Stimulated activated naive B cell treated with anti-CD40 and anti-IgM and Interleukin-4, amounts not matched to agents 10 μg/mL and 1 μg/mL and 100 μg/mL, for 72 hours (primary cell): ENCODE measurements around the gene NT5C1A.

Experiments
- ATAC-seq, 2 donors: fragments of 150-1000 bp; cut with Tn5 transposase; replicated peaks; 2 replicates each; pipeline ENCODE4 v1.10.0; 2021; ENCODE audit warnings: moderate library complexity in 1 of 2
- DNase-seq: peaks from one replicate; pipeline ENCODE4 v3.0.0; 2021
- H3K27ac Mint-ChIP-seq: one replicate; pipeline ENCODE4 v1.8.0; 2022; ENCODE audit warnings: mild to moderate bottlenecking, mixed read lengths
- H3K27me3 Mint-ChIP-seq, 2 donors: one replicate each; pipeline ENCODE4 v1.8.0; 2022; ENCODE audit warnings: mixed read lengths in 2 of 2
- H3K36me3 Mint-ChIP-seq, 2 donors: one replicate each; pipeline ENCODE4 v1.8.0; 2022; ENCODE audit warnings: mixed read lengths in 2 of 2, mild to moderate bottlenecking in 1 of 2
- H3K4me1 Mint-ChIP-seq, 2 donors: one replicate each; pipeline ENCODE4 v1.8.0; 2022; ENCODE audit warnings: mixed read lengths in 2 of 2, mild to moderate bottlenecking in 1 of 2
- H3K4me3 Mint-ChIP-seq, 2 donors: one replicate each; pipeline ENCODE4 v1.8.0; 2022; ENCODE audit warnings: mild to moderate bottlenecking in 2 of 2, mixed read lengths in 2 of 2, moderate library complexity in 1 of 2
- H3K9me3 Mint-ChIP-seq, 2 donors: one replicate each; pipeline ENCODE4 v1.8.0; 2022; ENCODE audit warnings: mixed read lengths in 2 of 2, mild to moderate bottlenecking in 1 of 2

The NT5C1A gene

GRCh38 chr1:39663559-39663958, 8.3 kb downstream of the NT5C1A start:
- DNase-seq = no peak
- H3K4me1 Mint-ChIP-seq = peaks cover 15 to 42% of the 10 kb centered on the region in 2 donors
- no peaks in the 10 kb centered on the region for H3K36me3 Mint-ChIP-seq
- no peaks in the 10 kb centered on the region for H3K9me3 Mint-ChIP-seq
- H3K27me3 Mint-ChIP-seq = peaks cover 15 to 22% of the 10 kb centered on the region in 2 donors
- no peak overlapping the region for H3K4me3 Mint-ChIP-seq
- no peak overlapping the region for H3K27ac Mint-ChIP-seq
- no peak for ATAC-seq

GRCh38 chr1:39662861-39663260, 9.0 kb downstream of the NT5C1A start:
- ATAC-seq (no peak), DNase-seq (no peak)
- H3K9me3 Mint-ChIP-seq = no peaks in the 10 kb centered on the region
- H3K27me3 Mint-ChIP-seq = peaks cover 11 to 17% of the 10 kb centered on the region in 2 donors
- H3K4me3 Mint-ChIP-seq = no peak overlapping the region
- no peak overlapping the region for H3K27ac Mint-ChIP-seq
- H3K4me1 Mint-ChIP-seq = peaks cover 14 to 40% of the 10 kb centered on the region in 2 donors
- no peaks in the 10 kb centered on the region for H3K36me3 Mint-ChIP-seq

GRCh38 chr1:39659538-39659937, 12.4 kb downstream of the NT5C1A start:
- ATAC-seq (no peak), DNase-seq (no peak)
- peaks cover 11 to 28% of the 10 kb centered on the region in 2 donors for H3K4me1 Mint-ChIP-seq
- H3K36me3 Mint-ChIP-seq = no peaks in the 10 kb centered on the region
- no peak overlapping the region for H3K4me3 Mint-ChIP-seq
- H3K27ac Mint-ChIP-seq = no peak overlapping the region
- H3K27me3 Mint-ChIP-seq = peaks cover 11 to 17% of the 10 kb centered on the region in 2 donors
- H3K9me3 Mint-ChIP-seq = no peaks in the 10 kb centered on the region

- Mint-ChIP-seq H3K36me3 (no peaks in the 10 kb centered on the region), H3K27ac (no peak overlapping the region), H3K4me1 (peaks cover 11 to 28% of the 10 kb centered on the region in 2 donors), H3K4me3 (no peak overlapping the region), H3K27me3 (peaks cover 13 to 21% of the 10 kb centered on the region in 2 donors), H3K9me3 (no peaks in the 10 kb centered on the region)
- no peak for DNase-seq
- ATAC-seq = no peak
Measured at GRCh38 chr1:39659110-39659509, 12.8 kb downstream of the NT5C1A start.

- ATAC-seq (peak; percentile 70 to 75), DNase-seq (peak; percentile 31)
- peaks cover 18 to 31% of the 10 kb centered on the region in 2 donors for H3K27me3 Mint-ChIP-seq
- peaks cover 11 to 30% of the 10 kb centered on the region in 2 donors for H3K4me1 Mint-ChIP-seq
- no peaks in the 10 kb centered on the region for H3K9me3 Mint-ChIP-seq
- H3K36me3 Mint-ChIP-seq = no peaks in the 10 kb centered on the region
- H3K27ac Mint-ChIP-seq = no peak overlapping the region
- peak overlapping the region; percentile 9 to 45 for H3K4me3 Mint-ChIP-seq
Measured at GRCh38 chr1:39657923-39658485, 13.9 kb downstream of the NT5C1A start.

GRCh38 chr1:39657402-39657801, 14.5 kb downstream of the NT5C1A start:
- H3K4me3 Mint-ChIP-seq = no peak overlapping the region
- peak overlapping the region; percentile 43 for H3K27ac Mint-ChIP-seq
- peaks cover 11 to 24% of the 10 kb centered on the region in 2 donors for H3K4me1 Mint-ChIP-seq
- H3K36me3 Mint-ChIP-seq = no peaks in the 10 kb centered on the region
- no peak for ATAC-seq
- H3K27me3 Mint-ChIP-seq = peaks cover 18 to 31% of the 10 kb centered on the region in 2 donors
- no peaks in the 10 kb centered on the region for H3K9me3 Mint-ChIP-seq
- DNase-seq = no peak

GRCh38 chr1:39656391-39656790, 15.5 kb downstream of the NT5C1A start:
- peaks cover 8 to 20% of the 10 kb centered on the region in 2 donors for H3K4me1 Mint-ChIP-seq
- H3K36me3 Mint-ChIP-seq = no peaks in the 10 kb centered on the region
- H3K4me3 Mint-ChIP-seq = no peak overlapping the region
- no peak for ATAC-seq
- H3K9me3 Mint-ChIP-seq = no peaks in the 10 kb centered on the region
- H3K27me3 Mint-ChIP-seq = peaks cover 18 to 31% of the 10 kb centered on the region in 2 donors
- no peak for DNase-seq
- no peak overlapping the region for H3K27ac Mint-ChIP-seq

GRCh38 chr1:39655578-39656268, 16.2 kb downstream of the NT5C1A start:
- Mint-ChIP-seq H3K27me3 (peaks cover 17 to 24% of the 10 kb centered on the region in 2 donors), H3K4me3 (no peak overlapping the region), H3K9me3 (no peaks in the 10 kb centered on the region), H3K36me3 (no peaks in the 10 kb centered on the region), H3K27ac (no peak overlapping the region), H3K4me1 (peaks cover 8 to 20% of the 10 kb centered on the region in 2 donors)
- no peak for DNase-seq
- ATAC-seq = no peak

- H3K27ac Mint-ChIP-seq = no peak overlapping the region
- no peaks in the 10 kb centered on the region for H3K9me3 Mint-ChIP-seq
- peaks cover 0 to 1% of the 10 kb centered on the region in 2 donors for H3K36me3 Mint-ChIP-seq
- peaks cover 12 to 20% of the 10 kb centered on the region in 2 donors for H3K27me3 Mint-ChIP-seq
- H3K4me1 Mint-ChIP-seq = peaks cover 8 to 20% of the 10 kb centered on the region in 2 donors
- DNase-seq = no peak
- H3K4me3 Mint-ChIP-seq = no peak overlapping the region
- ATAC-seq = no peak
Measured at GRCh38 chr1:39654291-39654690, 17.6 kb downstream of the NT5C1A start.

GRCh38 chr1:39653546-39654031, 18.3 kb downstream of the NT5C1A start:
- Mint-ChIP-seq H3K9me3 (no peaks in the 10 kb centered on the region), H3K4me3 (no peak overlapping the region)

GRCh38 chr1:39652554-39652953, 19.4 kb downstream of the NT5C1A start:
- ATAC-seq (no peak), DNase-seq (no peak)
- peaks cover 5 to 12% of the 10 kb centered on the region in 2 donors for H3K4me1 Mint-ChIP-seq
- no peaks in the 10 kb centered on the region for H3K9me3 Mint-ChIP-seq
- peaks cover 7 to 14% of the 10 kb centered on the region in 2 donors for H3K27me3 Mint-ChIP-seq
- H3K27ac Mint-ChIP-seq = no peak overlapping the region
- no peak overlapping the region for H3K4me3 Mint-ChIP-seq
- H3K36me3 Mint-ChIP-seq = peaks cover 0 to 1% of the 10 kb centered on the region in 2 donors

More at GRCh38 chr1:39653546-39654031, 18.3 kb downstream of the NT5C1A start:
- DNase-seq (peak; percentile 47), ATAC-seq (peak; percentile 76 to 78)
- H3K27ac Mint-ChIP-seq = no peak overlapping the region
- peaks cover 0 to 1% of the 10 kb centered on the region in 2 donors for H3K36me3 Mint-ChIP-seq
- peaks cover 8 to 16% of the 10 kb centered on the region in 2 donors for H3K27me3 Mint-ChIP-seq
- H3K4me1 Mint-ChIP-seq = peaks cover 8 to 20% of the 10 kb centered on the region in 2 donors

- Mint-ChIP-seq H3K9me3 (no peaks in the 10 kb centered on the region), H3K4me3 (no peak overlapping the region), H3K4me1 (peaks cover 1 to 8% of the 10 kb centered on the region in 2 donors), H3K27me3 (peaks cover 12 to 14% of the 10 kb centered on the region in 2 donors), H3K27ac (no peak overlapping the region), H3K36me3 (peaks cover 0 to 1% of the 10 kb centered on the region in 2 donors)
- ATAC-seq = no peak
- no peak for DNase-seq
Measured at GRCh38 chr1:39652105-39652504, 19.8 kb downstream of the NT5C1A start.

GRCh38 chr1:39650431-39650830, 21.5 kb downstream of the NT5C1A start:
- Mint-ChIP-seq H3K27ac (no peak overlapping the region), H3K4me3 (no peak overlapping the region)
- ATAC-seq = no peak

GRCh38 chr1:39649636-39650185, 22.2 kb downstream of the NT5C1A start:
- Mint-ChIP-seq H3K4me1 (peaks cover 0 to 6% of the 10 kb centered on the region in 2 donors), H3K36me3 (peaks cover 0 to 1% of the 10 kb centered on the region in 2 donors), H3K27ac (no peak overlapping the region), H3K27me3 (peaks cover 18 to 21% of the 10 kb centered on the region in 2 donors), H3K9me3 (no peaks in the 10 kb centered on the region), H3K4me3 (no peak overlapping the region)
- ATAC-seq (no peak), DNase-seq (no peak)

More at GRCh38 chr1:39650431-39650830, 21.5 kb downstream of the NT5C1A start:
- DNase-seq = no peak
- H3K4me1 Mint-ChIP-seq = peaks cover 0 to 6% of the 10 kb centered on the region in 2 donors
- H3K9me3 Mint-ChIP-seq = no peaks in the 10 kb centered on the region
- peaks cover 18 to 21% of the 10 kb centered on the region in 2 donors for H3K27me3 Mint-ChIP-seq
- peaks cover 0 to 1% of the 10 kb centered on the region in 2 donors for H3K36me3 Mint-ChIP-seq
